Activated naive CD4-positive, alpha-beta T cell treated with anti-CD3 and anti-CD28 coated beads, Interleukin-2, amount 10 ng/mL, durations not matched to agents 5 hours and 36 hours (primary cell): ENCODE data around the gene EXOC1. TPM values are rescaled to one million over a fixed set of nuclear protein-coding genes. Genes with fewer than 3 reads are reported as not detected.

Experiments
- total RNA-seq, 2 experiments: library from RNA; stranded (reverse); gene quantifications; one replicate each; pipeline ENCODE4 v1.2.3, GENCODE V29; 2021

The EXOC1 gene
- 10 to 100 TPM; 30.2 to 30.9 TPM for total RNA-seq

GRCh38 chr4:55853484-55854046, at the start of gene EXOC1:
Gene EXOC1, plus strand, starts transcription at chr4:55853648. Its CDS starts 4,676 bp downstream, at chr4:55858324.

GRCh38 chr4:55819634-55820033, 33.8 kb upstream of the EXOC1 start, which contains the start of gene EXOC1L:
Gene EXOC1L, plus strand, starts transcription at chr4:55819790. Its CDS starts 237 bp downstream, at chr4:55820027.

GRCh38 chr4:55948726-55949481, 95.5 kb downstream of the EXOC1 start, which contains the start of gene CEP135:
Gene CEP135, plus strand, starts transcription at chr4:55948945. Its CDS starts 3,186 bp downstream, at chr4:55952131.

Other genes starting within 250 kb of the EXOC1 start
- not detected for gene NMU, start 217.3 kb upstream of the EXOC1 start, total RNA-seq
- gene EXOC1L, start 33.9 kb upstream of the EXOC1 start, total RNA-seq: not detected
- gene CEP135, start 95.3 kb downstream of the EXOC1 start, total RNA-seq: 10 to 100 TPM; 18.9 to 19.3 TPM